Hematopoietic multipotent progenitor cell treated with erythropoietin and hydrocortisone succinate and interleukin-3 and kit ligand, for 4 days (in vitro differentiated cells): ENCODE data around the gene C11orf98.
"Not testable (repeated sequence)": the region's sequence is repeated elsewhere in the genome, so short reads cannot be mapped to it uniquely, and the experiment has no call there.

Experiments
- DNase-seq: peaks from one replicate; pipeline ENCODE4 v3.0.0-alpha.2; 2015

The C11orf98 gene

DNA sequence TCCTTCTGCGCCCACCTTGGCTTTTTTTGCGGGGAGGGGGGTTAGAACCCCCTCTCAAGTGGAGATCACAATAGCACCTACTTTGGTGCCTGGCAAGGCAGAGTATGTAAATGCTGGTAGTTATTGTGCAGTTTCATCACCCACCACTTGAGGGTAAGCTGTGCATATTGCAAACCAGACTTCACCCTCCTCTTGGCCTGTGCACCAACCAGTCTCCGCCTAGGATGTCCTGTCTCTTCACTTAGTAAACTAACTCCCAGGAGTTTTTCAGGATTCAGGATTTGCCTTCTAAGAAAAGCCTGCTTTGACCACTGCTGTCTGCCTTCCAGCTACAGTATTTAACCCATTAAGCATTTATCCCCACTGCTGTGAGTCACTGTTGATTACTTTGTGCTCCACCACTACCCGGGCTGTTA lies 15.8 kb upstream of the C11orf98 start:
- peak; percentile 92 for DNase-seq

DNA sequence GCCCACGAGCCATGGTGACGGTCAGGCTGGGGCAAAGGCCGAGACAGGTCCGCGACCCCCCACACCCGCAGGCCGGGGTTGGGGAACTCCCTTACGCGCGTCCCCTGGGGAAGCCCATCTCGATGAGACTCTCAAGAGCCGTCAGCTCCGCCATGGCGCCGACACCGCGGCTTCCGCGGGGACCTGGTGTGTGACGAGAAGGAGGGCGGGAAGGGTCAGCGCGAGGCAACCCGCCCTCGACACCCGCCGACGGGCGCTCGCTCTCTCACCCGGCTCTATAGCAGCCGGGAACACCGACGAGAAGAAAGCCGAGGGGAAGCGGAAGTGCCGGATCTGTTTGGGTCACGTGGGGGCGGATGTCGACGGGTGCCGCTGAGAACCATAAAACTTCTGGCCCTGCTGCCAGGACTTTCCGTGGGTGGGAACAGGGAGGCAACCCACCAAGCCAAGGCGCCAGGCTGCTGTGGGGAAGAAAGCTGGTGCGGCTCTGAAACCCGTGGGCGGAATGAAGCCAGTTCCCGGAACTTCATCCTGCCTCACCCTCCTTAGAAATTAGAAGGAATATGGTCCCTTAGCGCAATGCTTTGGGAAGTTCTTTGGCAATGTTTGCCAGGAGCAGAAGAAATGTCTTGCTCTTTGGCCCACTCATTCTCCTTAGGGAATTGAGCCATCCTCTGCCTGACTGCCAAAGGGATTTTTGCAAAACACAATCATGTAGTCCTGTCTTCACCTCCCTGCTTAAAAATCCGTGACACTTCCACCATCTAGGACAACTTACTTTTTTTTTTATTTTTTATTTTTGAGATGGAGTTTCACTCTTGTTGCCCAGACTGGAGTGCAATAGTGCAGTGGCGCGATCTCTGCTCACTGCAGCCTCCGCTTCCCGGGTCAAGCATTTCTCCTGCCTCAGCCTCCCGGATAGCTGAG lies 14.0 kb upstream of the C11orf98 start, which contains the start of gene UBXN1:
Gene UBXN1 (minus strand): TSS at position 304 of the 927 bp plus-strand sequence. CDS start 150 bp downstream, at position 154.
- DNase-seq: peak; percentile 96

DNA sequence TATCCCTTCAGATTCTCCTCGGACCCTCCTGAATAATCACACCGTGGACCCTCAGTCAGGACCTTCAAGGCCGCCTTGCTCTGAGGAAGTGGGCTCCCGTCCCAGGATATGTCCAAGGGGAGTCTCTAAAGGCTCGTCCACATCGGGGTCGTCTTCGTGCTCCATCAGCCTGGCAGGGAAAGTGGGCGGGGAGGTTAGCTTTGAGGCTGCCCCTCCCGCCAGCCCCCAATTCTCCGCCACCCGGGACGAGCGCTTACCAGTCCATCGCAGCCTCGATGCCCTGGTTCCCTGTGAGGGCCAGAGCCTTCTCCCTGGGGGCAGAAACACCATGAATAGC lies 13.4 kb upstream of the C11orf98 start:
- DNase-seq: no peak

DNA sequence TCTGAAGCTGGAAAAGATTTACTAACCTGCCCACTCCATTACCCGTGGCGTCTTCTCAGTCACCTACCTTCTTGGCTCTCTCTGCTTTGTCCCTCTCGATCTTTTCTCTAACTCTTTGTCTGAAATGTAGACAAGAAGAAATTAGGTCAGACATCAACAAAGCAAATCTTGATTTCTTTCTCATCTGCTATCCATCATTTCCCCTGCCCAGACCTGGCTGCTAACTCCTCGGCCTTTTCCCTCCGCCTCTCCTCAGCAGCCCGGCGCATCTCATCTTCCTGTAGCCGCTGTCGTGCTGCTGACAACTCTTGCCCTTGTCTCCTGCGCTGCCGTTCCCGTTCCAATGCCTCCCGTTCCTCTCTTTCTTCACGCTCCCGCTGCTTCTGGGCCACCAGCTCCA lies 12.7 kb upstream of the C11orf98 start:
- DNase-seq: no peak

DNA sequence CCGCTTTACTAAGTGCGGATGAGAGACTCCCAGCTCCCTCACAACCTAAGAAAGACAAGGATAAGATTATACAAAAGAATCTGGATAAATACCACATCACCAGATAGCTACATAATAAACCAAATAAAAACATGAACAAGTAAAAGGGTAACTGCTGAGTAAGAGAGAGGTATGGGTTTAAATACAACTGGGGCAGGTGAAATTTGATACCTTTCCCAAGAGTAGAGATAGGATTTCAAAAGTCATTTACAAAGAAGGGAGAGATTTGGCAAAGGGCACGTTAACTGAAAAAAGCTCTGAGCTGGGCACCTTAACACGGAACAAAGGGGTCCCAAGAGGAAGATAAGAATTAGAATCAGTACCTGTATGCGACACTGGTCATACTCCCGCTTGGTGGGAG lies 12.1 kb upstream of the C11orf98 start:
- DNase-seq: no peak

DNA sequence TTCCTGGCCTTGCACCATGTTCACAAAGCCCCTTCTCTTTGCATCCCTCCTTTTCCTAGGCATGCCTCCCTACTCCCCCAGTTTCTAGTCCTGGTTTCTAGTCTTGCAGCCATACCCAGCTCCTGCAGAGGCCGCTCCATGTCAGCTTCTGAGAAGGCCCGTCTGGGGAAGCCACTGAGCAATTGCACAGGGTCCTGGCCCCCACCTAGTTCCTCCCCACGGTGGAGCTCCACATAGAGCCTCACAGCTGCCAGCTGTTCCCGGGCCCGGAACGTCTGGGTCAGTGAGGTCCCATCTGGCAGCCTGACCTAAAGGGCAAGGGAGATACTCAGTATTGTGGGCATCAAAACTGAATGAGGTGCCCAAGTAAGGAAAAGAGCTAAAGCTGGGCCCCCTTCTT lies 11.7 kb upstream of the C11orf98 start:
- DNase-seq: peak; percentile 13

DNA sequence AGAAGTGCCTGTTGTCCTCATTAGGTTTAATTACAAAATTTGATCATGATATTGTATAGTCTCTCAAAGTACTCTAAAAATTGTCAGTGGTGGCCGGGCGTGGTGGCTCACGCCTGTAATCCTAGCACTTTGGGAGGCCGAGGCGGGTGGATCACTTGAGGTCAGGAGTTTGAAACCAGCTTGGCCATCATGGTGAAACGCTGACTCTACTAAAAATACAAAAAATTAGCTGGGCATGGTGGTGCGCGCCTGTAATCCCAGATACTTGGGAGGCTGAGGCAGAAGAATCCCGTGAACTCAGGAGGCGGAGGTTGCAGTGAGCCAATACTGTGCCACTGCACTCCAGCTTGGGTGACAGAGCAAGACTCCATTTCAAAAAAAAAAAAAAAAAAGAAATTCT lies 10.4 kb upstream of the C11orf98 start:
- DNase-seq: not testable (repeated sequence)

DNA sequence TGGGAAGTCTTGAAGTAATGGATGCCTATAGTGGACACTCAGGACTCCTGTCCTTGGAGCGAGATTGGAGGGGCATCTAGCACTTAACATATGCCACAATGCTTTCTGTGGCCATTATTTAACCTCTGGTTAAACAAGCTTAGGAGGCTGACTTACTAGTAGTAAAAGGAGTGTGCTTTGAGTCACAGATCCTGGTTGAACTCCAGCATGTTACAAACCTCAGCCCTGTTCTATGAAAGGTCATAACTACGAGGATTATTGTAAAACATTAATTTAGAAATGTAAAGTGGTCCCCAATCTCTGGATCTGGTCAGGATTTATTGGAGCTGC lies 8.2 kb upstream of the C11orf98 start:
- no peak for DNase-seq

DNA sequence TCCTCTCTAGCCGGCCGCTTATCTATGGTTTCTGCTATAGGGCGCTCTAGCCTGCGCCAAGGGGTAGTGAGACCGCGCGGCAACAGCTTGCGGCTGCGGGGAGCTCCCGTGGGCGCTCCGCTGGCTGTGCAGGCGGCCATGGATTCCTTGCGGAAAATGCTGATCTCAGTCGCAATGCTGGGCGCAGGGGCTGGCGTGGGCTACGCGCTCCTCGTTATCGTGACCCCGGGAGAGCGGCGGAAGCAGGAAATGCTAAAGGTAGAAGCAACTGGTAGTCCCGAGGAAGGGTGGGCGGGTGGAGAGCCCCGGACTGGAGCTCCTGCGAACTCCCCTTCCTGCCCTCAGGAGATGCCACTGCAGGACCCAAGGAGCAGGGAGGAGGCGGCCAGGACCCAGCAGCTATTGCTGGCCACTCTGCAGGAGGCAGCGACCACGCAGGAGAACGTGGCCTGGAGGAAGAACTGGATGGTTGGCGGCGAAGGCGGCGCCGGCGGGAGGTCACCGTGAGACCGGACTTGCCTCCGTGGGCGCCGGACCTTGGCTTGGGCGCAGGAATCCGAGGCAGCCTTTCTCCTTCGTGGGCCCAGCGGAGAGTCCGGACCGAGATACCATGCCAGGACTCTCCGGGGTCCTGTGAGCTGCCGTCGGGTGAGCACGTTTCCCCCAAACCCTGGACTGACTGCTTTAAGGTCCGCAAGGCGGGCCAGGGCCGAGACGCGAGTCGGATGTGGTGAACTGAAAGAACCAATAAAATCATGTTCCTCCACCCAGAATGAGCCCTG lies 6.8 kb upstream of the C11orf98 start, which contains the start of the genes LBHD1 and UQCC3:
Gene LBHD1 (minus strand): TSS at position 660 of the 782 bp plus-strand sequence. CDS start 2,236 bp downstream, outside the sequence.
Gene UQCC3 (plus strand): TSS at position 66 of the 782 bp plus-strand sequence. CDS start 73 bp downstream, at position 139.
- peak; percentile 92 for DNase-seq

DNA sequence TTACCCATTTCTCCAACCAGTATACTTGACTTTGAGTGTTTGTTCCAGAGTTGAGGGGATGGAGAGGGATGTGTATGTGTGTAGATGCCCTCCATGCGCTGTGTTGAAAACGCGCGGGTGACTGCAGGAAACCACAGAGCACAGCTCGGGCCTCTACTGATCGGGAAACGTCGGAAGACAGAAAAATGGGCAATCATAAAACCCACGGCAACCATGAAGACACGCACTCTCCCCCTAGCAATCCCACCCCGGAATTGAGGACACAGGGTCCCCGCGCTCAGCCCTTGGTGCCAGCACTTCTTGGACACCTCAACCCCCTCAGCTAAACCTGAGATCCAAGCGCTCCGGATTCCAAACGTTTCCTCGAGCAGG lies 6.2 kb upstream of the C11orf98 start:
- DNase-seq: no peak

DNA sequence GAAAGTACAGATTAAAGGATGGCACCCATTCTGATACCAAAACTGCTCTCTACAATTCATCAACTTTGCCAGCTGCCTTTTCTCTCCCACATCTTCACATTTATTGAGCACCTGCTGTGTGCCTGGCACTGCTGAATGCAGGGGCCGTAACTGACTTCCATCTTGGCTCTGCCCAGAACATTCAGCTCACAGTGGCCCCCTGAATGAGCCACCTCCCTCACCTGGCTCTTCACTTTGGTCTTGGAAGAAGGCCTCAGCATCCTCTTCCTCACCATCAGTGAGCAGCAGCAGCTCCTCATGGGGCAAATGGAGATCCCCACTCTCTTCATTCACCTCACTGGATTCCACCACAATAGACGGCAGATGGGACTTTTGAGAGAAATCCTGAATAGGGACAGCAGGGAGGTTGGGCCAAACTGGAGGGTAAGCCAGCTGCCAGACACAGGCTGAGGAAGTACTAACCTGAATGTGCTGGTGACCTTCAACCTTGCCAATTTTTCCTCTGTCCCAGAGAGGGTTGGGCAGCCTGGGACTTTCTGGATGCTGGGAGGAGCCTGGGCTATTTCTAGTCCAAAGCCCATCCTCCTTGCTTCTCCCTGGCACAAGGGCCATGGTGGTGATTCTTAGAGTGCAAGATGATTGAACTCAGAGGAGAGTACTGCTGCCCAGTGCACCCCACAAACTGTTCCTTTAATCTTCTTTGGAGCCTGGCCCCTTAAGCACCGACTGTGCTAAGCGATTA lies 4.6 kb upstream of the C11orf98 start:
- peak; percentile 39 for DNase-seq

DNA sequence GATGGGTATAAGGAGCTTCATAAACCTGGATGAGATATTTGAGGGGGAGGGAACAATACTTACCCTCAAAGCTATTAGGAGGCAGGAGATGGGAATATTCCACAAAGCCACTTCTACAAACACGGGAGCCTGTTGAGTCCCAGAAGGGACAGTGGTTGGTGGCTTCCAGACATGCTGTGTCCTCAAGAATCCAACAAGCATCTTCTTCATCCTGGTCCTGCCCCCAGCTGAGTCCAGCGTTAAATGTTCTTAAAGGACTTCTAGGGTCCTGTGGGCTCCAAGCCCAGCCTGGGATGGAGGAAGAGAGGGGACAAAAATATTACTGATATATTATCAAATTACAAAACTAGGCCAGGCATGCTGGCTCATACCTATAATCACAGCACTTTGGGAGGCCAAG lies 2.5 kb upstream of the C11orf98 start:
- DNase-seq: no peak

DNA sequence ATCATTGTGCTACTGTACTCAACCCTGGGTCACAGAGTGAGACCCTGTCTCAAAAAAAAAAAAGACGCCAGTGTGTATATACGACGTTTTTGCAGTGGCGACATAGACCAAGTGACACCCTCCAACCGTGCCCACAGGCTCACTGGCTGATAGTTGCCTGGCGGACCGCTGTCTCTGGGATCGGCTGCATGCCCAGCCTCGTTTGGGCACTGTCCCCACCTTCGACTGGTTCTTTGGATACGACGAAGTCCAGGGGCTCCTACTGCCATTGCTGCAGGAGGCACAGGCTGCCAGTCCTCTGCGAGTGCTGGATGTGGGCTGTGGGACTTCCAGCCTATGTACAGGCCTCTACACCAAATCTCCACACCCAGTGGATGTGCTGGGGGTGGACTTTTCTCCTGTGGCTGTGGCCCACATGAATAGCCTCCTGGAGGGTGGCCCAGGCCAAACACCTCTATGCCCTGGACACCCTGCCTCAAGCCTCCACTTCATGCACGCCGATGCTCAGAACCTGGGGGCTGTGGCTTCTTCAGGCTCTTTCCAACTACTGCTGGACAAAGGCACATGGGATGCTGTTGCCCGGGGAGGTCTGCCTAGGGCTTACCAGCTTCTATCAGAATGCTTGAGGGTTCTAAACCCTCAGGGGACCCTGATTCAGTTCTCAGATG lies 1.4 kb upstream of the C11orf98 start:
- DNase-seq: peak; percentile 29

DNA sequence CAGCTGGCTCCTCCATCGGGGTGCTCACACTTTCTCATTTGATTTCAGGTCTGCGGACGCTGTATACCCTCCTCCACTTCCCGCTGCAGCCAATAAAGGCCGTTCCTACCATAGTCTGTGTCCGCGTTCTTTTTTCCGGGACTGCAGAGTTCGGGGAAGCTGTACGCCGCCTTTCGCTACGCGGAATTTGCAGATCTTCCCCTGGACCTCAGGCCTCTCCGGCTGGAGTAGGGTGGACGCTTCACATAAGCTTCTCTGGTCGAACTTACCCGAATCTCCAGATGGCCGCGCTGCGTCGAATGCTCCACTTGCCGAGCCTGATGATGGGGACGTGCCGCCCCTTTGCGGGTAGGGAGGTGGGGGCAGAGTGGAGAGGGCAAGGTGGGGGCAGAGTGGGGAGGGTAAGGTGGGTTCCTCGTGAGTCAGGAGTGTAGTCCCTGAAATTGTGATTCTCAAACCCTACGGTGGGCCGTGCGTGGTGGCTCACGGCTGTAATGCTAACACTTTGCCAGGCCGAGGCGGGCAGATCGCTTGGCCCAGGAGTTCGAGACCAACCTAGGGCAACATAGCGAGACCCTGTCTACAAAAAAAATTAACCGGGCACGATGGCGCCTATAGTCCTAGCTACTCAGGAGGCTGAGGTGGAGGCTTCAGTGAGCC lies 719 bp upstream of the C11orf98 start:
- peak; percentile 75 for DNase-seq

DNA sequence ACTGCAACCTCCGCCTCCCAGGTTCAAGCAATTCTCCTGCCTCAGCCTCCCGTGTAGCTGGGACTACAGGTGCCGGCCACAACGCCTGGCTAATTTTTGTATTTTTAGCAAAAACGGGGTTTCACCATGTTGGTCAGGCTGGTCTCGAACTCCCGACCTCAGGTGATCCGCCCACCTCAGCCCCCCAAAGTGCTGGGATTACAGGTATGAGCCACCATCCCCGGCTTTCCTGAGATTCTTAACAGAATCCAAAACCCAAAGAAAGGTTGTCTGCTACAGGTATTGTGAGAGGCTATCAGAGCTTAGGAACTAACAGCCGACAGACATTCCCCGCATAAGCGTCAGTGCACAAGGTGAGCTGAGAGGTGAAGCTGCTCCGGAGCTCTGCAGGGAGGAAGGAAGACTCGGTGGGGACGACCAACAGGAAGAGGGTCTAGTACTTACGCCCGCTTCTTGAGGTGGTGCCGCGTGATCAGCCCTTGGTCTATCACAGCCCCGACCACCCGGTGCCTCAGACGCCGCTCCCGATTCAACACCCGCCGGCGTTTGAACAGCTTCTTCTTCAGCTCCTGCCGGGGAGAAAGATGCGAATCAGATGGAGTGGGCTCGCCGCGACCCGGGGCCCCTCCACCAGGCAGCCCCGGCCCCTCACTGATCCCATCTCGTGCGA lies 470 bp downstream of the C11orf98 start:
- DNase-seq: peak; percentile 83

DNA sequence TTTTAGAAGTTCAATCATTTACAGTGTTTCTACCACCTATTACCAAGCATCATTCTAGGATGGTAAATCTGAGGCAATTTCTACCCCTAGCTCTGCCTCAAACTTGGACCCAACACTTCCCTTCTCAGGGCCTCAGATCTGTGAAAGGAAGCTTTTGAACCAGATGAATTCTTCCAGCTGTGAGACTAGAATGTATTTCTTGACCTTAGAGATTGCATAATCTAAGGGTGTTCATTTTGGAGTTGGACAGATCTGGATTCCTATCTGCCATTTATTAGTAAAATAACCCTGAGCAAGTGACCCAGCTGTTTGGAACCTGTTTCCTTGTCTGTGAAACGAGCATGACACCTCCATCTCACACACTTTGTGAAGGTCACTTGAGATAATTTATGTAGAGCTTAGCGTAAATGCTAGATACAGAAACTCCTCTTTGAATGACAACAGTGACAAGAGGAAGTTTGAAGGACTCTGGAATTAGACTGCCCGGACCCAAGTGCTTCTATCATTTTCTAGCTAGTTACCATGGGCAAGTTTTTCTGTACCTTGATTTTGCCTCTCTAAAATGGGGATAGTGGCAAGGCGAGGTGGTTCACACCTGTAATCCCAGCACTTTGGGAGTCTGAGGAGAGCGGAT lies 8.1 kb downstream of the C11orf98 start:
- DNase-seq: peak; percentile 7

DNA sequence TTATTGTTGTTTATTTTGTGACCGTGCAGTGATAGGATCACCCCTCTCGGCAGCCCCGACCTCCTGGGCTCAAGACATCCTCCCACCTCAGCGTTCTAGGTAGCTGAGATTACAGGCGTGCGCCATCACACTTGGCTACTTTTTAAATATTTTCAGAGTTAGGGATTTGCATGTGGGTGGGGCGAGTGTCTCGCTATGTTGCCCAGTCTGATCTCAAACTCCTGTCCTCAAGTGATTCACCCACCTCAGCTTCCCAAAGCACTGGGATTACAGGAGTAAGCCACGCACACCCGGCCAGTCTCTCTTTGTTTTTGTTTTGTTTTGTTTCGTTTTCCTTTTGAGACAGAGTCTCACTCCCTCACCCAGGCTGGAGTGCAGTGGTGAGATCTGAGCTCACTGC lies 10.7 kb downstream of the C11orf98 start:
- no peak for DNase-seq

DNA sequence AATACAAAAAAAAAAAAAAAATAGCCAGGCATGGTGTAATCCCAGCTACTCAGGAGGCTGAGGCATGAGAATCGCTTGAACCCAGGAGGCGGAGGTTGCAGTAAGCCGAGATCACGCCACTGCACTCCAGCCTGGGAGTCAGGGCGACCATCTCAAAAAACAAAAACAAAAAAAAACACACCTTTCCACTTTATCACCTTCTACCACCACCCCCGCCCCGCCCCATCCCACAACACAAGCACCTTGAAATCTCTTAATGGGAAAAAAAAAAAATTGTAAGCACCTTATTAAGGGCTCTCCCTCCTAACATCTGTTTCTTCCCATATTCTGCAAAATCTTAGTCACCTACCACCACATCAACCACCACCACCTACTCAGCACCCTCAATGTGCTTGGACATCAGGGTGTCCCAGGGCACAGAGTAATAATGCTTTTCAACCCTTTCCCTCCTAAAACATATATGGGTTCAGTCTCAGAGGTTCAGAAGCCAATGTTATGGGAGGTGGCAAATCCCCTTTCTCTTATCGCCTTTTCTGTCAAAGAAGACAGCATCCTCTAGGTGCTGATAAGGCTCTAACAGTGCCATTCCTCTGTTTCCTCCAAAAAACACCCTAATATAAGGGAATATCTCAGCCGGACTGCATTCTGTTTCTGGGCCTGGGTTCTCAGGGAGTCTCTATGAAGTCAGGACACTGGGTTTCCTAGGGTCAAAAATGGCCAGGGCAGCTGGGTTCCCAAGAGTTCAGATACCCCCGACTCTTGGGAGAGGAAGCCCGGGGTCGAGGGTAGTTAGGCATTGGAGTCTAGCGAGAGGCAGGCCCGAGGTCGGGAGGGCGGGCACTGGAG lies 12.6 kb downstream of the C11orf98 start:
- DNase-seq: no peak

DNA sequence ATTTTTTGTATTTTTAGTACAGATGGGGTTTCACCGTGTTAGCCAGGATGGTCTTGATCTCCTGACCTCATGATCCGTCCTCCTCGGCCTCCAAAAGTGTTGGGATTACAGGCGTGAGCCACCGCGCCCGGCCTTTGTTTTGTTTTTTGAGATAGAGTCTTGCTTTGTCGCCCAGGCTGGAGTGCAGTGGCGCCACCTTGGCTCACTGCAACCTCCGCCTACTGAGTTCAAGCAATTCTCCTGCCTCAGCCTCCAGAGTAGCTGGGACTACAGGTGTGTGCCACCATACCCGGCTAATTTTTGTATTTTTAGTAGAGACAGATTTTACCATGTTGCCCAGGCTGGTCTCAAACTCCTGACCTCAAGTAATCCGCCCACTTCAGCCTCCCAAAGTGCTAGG lies 14.7 kb downstream of the C11orf98 start:
- not testable (repeated sequence) for DNase-seq

DNA sequence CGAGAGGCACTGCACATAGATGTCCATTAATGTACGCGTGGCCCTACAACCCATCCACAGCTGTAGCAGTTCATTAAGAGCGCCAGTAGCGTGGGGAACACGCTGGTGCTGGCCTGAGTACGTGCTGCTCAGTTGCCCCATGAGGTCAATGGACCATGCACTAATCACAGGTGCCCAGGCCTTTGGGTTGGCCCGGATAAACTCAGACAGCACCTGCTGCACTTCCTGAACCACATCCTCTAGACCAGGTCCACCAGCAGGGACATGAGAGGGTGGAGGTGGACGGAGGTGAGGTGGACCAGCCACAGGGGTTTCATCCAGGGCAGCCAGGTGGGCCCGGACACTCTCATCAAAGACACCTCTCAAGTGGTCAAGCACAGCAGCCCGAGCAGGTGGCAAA lies 15.5 kb downstream of the C11orf98 start:
- no peak for DNase-seq
